ENCODE data around the gene NRXN3.

NRXN3 gene

GRCh38 chr14:79890527-79890926, 1720.4 kb downstream of the NRXN3 start:
- POLR2A ChIA-PET, result no interaction called here
- CTCF ChIA-PET, result no interaction called here
- no peak for TF ChIP-seq CTCF (IDR thresholded peaks at IDR 0.05; ENCODE audit: control extremely low read depth, extremely low read depth, low read depth, missing control alignments)
- DNase-seq (ENCODE audit: extremely low spot score), result no peak

- ChIA-PET CTCF (no interaction called here), POLR2A (no interaction called here)
- no peak for DNase-seq (ENCODE audit: extremely low spot score)
- TF ChIP-seq CTCF (IDR thresholded peaks at IDR 0.05; ENCODE audit: control extremely low read depth, extremely low read depth, low read depth, missing control alignments), result no peak
Measured at GRCh38 chr14:79896009-79896408, 1725.8 kb downstream of the NRXN3 start.

GRCh38 chr14:79899610-79900009, 1729.4 kb downstream of the NRXN3 start:
- DNase-seq (ENCODE audit: extremely low spot score), result no peak
- ChIA-PET CTCF (interaction anchor here (1.1 to 1.7 kb wide), 2 partner anchors 13 to 29 kb away, joined by 3 to 4 read pairs; no protein-coding TSS in a partner anchor), POLR2A (no interaction called here)
- no peak for TF ChIP-seq CTCF (IDR thresholded peaks at IDR 0.05; ENCODE audit: control extremely low read depth, extremely low read depth, low read depth, missing control alignments)

GRCh38 chr14:79904497-79904896, 1734.3 kb downstream of the NRXN3 start:
- CTCF ChIA-PET, result interaction anchor here (1.8 kb wide), 1 partner anchor 12 kb away, joined by 4 read pairs; no protein-coding TSS in a partner anchor
- TF ChIP-seq CTCF (IDR thresholded peaks at IDR 0.05; ENCODE audit: control extremely low read depth, extremely low read depth, low read depth, missing control alignments), result no peak
- POLR2A ChIA-PET, result no interaction called here
- DNase-seq (ENCODE audit: extremely low spot score), result no peak

- no peak for TF ChIP-seq CTCF (IDR thresholded peaks at IDR 0.05; ENCODE audit: control extremely low read depth, extremely low read depth, low read depth, missing control alignments)
- ChIA-PET POLR2A (interaction anchor here (0.6 kb wide), 1 partner anchor 950 kb away, joined by 7 read pairs; no protein-coding TSS in a partner anchor), CTCF (interaction anchor here (0.8 kb wide), 1 partner anchor 8 kb away, joined by 3 read pairs; no protein-coding TSS in a partner anchor)
- DNase-seq (ENCODE audit: extremely low spot score), result no peak
Measured at GRCh38 chr14:79906994-79907393, 1736.8 kb downstream of the NRXN3 start.

GRCh38 chr14:79910086-79910485, 1739.9 kb downstream of the NRXN3 start:
- ChIA-PET POLR2A (no interaction called here), CTCF (no interaction called here)
- DNase-seq (ENCODE audit: extremely low spot score), result no peak
- TF ChIP-seq CTCF (IDR thresholded peaks at IDR 0.05; ENCODE audit: control extremely low read depth, extremely low read depth, low read depth, missing control alignments), result no peak

GRCh38 chr14:79911744-79912143, 1741.6 kb downstream of the NRXN3 start:
- POLR2A ChIA-PET, result no interaction called here
- no peak for DNase-seq (ENCODE audit: extremely low spot score)
- CTCF ChIA-PET, result interaction anchor here (1.6 kb wide), 1 partner anchor 12 kb away, joined by 4 read pairs; no protein-coding TSS in a partner anchor
- TF ChIP-seq CTCF (IDR thresholded peaks at IDR 0.05; ENCODE audit: control extremely low read depth, extremely low read depth, low read depth, missing control alignments), result no peak
